GM12874 (cell line): ENCODE results near the gene UBE2D3.

Experiments
- TF ChIP-seq, protein P1 (sequence below): IDR thresholded peaks from 2 replicates; pipeline ENCODE4 v1.5.1; 2011; ENCODE audit warnings: low read depth, mild to moderate bottlenecking, control low read depth, low read length, moderate library complexity; ENCODE audit not compliant: insufficient read depth

UBE2D3 gene

DNA sequence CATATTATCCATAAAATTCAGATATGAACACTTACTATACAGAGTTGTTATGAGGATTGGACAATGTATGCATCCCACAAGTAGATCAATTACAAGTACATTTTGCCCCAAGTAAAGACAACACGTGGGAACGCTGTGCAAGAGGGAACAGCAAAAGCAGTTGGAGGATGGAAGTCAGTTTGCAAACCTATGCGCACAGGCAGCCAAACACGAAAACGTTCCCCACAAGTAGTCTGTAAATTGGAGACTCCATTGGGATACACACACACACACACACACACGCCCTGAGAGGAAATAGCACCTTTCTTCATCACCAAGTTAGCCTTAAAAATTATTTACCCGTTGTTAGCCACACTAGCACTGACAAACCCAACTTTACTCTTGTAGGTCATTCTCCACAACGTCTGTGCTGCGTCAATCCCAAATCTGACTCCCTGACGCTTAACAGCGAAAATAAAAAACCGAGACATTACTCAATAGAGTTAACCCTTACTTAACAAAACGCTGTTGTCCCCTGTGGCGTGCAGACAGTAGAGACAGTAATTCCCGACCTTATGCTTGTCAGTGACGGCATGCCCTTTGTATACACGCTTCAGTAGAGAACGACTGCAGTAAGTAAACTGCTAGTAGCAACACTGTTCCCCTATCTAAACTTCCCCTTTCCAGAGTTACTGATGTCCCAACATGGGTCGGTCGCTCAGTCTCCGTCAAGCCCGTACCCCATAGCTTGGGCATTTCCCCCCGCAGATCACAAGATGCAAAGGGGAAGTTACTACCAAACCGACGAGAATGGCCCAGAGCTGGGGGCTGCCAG lies 67.3 kb downstream of the UBE2D3 start:
- TF ChIP-seq, protein P1, sequence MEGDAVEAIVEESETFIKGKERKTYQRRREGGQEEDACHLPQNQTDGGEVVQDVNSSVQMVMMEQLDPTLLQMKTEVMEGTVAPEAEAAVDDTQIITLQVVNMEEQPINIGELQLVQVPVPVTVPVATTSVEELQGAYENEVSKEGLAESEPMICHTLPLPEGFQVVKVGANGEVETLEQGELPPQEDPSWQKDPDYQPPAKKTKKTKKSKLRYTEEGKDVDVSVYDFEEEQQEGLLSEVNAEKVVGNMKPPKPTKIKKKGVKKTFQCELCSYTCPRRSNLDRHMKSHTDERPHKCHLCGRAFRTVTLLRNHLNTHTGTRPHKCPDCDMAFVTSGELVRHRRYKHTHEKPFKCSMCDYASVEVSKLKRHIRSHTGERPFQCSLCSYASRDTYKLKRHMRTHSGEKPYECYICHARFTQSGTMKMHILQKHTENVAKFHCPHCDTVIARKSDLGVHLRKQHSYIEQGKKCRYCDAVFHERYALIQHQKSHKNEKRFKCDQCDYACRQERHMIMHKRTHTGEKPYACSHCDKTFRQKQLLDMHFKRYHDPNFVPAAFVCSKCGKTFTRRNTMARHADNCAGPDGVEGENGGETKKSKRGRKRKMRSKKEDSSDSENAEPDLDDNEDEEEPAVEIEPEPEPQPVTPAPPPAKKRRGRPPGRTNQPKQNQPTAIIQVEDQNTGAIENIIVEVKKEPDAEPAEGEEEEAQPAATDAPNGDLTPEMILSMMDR: no peak

DNA sequence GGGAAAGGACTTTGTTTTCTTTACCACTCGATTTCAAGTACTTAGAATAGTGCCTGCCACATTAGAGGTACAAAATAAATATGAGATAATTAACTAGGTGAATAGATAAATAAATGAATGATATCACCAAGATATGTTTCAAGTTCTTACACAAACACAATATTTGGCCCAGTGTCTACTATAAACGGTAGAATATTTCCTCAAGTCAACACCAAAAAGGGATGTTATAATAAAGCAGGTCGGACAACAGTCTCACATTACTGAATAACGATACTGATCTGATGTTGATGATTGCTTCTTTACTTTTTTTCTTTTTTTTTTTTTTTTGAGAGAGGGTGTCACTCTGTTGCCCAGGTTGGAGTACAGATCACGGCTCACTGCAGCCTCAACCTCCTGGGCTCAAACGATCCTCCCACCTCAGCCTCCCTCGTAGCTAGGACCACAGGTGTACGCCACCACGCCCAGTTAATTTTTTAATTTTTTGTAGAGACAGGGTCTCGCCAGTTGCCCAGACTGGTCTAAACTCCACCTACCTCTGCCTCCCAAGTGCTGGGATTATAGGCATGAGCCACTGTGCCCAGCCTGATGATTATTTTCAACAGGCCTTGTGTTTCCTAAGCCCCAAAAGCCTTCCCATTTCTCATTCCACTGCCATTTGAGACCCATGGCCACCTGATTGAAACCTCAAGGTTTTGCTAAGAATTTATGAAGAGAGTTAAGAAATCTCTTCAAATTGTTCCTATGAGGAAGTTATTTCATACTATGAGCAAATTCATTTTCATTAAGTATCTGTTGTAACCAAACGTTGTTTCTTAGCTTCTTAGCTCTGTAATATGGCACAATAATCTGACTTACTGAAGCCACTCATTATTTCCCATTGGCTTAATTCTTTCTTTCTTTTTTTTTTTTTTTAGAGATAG lies 68.8 kb downstream of the UBE2D3 start:
- TF ChIP-seq, protein P1: no peak

DNA sequence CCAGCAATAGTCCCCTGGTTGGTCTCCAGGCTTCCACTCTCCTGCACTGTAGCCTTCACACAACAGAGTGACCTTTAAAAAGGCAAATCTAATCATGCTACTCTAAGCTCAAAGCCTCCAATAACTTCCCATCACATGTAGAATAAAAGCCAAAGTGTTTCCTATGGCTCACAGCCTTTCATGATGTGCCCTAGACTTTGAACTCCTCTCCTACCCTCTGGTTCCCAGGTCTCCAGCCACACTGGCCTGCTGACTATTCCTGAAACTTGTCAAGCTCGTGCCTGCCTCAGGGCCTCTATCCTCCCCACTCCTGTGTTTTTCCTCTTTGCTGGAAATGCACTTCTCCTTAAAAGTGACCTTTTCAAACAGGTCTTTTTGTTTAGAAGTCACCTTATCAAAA lies 69.7 kb downstream of the UBE2D3 start:
- TF ChIP-seq, protein P1: no peak

DNA sequence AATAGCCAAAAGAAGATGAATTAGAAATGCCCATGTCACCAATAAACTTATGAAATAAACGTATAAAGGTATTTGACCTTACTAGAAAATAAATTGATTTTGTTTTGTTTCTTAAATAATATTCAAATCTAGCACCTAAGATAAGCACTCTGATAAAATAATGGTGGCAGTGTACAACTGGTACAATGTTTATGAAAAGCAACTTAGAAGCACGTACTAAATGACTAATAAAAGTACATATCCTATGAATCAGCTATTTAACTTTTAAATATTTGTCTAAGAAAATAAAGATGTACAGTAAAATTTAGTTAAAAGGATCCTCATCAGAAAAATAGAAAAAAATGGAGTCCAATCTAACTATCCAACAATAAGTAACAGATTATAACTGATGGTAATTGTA lies 73.3 kb downstream of the UBE2D3 start:
- TF ChIP-seq, protein P1: no peak

DNA sequence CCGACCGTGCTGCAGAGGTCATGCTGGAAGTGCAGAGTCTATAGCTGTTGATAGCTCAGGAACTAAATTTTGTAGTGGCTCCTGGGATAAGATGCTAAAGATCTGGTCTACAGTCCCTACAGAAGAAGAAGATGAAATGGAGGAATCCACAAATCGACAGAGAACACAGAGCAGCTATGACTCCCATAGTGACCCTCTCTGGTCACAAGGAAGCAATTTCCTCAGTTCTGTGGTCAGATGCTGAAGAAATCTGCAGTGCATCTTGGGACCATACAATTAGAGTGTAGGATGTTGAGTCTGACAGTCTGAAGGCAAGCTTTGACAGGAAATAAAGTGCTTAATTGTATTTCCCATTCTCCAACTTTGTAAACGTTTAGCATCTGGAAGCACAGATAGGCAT lies 75.4 kb downstream of the UBE2D3 start:
- TF ChIP-seq, protein P1: no peak
